HUES48 (cell line): ENCODE results near the gene ANKLE1.
A peak's percentile ranks its signal among the peaks of the same experiment; 100 is the strongest.

Experiments used
- H3K27ac ChIP-seq: one replicate; pipeline ENCODE4 v1.7.0; 2013; ENCODE audit warnings: low read depth, low read length, inconsistent platforms
- H3K27me3 ChIP-seq: 2 replicates; pipeline ENCODE4 v1.6.1; 2013; ENCODE audit warnings: mild to moderate bottlenecking, low read length; ENCODE audit not compliant: control insufficient read depth, insufficient read depth
- H3K36me3 ChIP-seq: 2 replicates; pipeline ENCODE4 v1.6.1; 2013; ENCODE audit warnings: low read length; ENCODE audit not compliant: control insufficient read depth, insufficient read depth
- H3K4me1 ChIP-seq: 2 replicates; pipeline ENCODE4 v1.6.1; 2013; ENCODE audit warnings: mild to moderate bottlenecking, low read length; ENCODE audit not compliant: control insufficient read depth, insufficient read depth
- H3K4me3 ChIP-seq: 2 replicates; pipeline ENCODE4 v1.5.1; 2013; ENCODE audit warnings: mild to moderate bottlenecking, low read depth, low read length
- H3K9ac ChIP-seq: 2 replicates; pipeline ENCODE4 v1.6.1; 2013; ENCODE audit warnings: mild to moderate bottlenecking, low read depth, low read length, moderate library complexity
- H3K9me3 ChIP-seq: 2 replicates; pipeline ENCODE4 v1.6.1; 2013; ENCODE audit warnings: low read length; ENCODE audit not compliant: control insufficient read depth, insufficient read depth

ANKLE1 gene

GRCh38 chr19:17242431-17243208 is 39.1 kb upstream of the ANKLE1 start:
- H3K9ac ChIP-seq, result no peak overlapping the region

GRCh38 chr19:17243211-17243829 is 38.4 kb upstream of the ANKLE1 start:
- H3K9ac ChIP-seq, result no peak overlapping the region; the same call in 1 of the 2 replicates
- H3K4me1 ChIP-seq, result peaks cover 19% of the 10 kb centered on the region
- H3K9me3 ChIP-seq, result no peaks in the 10 kb centered on the region
- peaks cover 9% of the 10 kb centered on the region for H3K36me3 ChIP-seq
- H3K27ac ChIP-seq, result peak overlapping the region; percentile 79
- no peaks in the 10 kb centered on the region for H3K27me3 ChIP-seq
- peak overlapping the region; percentile 93 for H3K4me3 ChIP-seq

More at GRCh38 chr19:17242431-17243208, 39.1 kb upstream of the ANKLE1 start:
- peaks cover 12% of the 10 kb centered on the region for H3K4me1 ChIP-seq
- H3K36me3 ChIP-seq, result peaks cover 16% of the 10 kb centered on the region
- H3K27ac ChIP-seq, result no peak overlapping the region
- H3K4me3 ChIP-seq, result no peak overlapping the region
- no peaks in the 10 kb centered on the region for H3K9me3 ChIP-seq
- H3K27me3 ChIP-seq, result no peaks in the 10 kb centered on the region

GRCh38 chr19:17243830-17244617 is 37.7 kb upstream of the ANKLE1 start:
- Histone ChIP-seq H3K9me3 (no peaks in the 10 kb centered on the region), H3K4me3 (peak overlapping the region; percentile 93), H3K27ac (peak overlapping the region; percentile 79), H3K36me3 (peaks cover 5% of the 10 kb centered on the region), H3K27me3 (no peaks in the 10 kb centered on the region), H3K9ac (peak overlapping the region; percentile 63; the same call in 1 of the 2 replicates), H3K4me1 (peaks cover 26% of the 10 kb centered on the region)

DNA sequence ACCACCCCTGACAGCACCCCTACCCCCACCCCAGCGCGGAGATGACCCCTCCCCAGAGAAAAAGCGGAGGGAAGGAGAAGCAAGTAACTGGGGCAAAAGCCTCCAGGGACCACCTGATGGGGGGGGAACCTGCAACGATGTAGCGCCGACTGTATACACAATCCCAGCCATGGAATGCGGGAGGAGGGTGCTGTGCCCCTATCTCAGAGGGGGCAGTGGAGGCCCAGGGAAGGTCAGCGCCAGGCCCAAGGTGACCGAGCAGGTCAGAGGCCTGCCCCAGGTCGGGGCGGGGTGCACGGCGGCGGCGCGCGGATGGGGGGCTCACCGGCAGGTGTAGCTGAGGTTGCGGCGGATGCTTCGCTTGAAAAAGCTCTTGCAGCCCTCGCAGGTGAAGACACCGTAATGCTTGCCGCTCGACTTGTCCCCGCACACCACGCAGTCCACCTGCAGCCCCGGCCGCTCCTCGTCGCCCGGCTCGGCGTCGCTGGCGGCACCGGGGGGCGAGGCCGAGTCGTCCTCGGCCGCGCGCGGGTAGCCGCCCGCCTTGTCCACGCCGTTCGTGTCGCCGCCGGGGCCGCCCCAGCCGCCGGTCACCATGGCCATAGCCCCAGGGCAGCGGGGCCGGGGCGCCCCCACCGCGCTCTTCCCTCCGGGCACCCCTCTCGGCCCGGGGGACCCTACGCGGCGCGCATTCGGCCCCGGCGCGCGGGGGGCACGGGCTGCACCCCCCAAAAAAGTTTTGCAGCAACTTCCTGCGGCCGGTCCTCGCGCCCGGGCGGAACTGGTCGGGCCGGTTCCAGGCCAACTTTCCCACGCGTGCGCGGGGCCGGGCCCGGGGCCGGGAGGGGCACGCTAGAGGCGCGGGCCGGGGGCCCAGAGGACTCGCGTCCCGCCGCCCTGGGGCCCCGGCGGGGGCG is 36.8 kb upstream of the ANKLE1 start:
- peak overlapping the region; percentile 93 for H3K4me3 ChIP-seq
- H3K36me3 ChIP-seq, result peaks cover 3% of the 10 kb centered on the region
- H3K27me3 ChIP-seq, result no peaks in the 10 kb centered on the region
- H3K4me1 ChIP-seq, result peaks cover 27% of the 10 kb centered on the region
- no peaks in the 10 kb centered on the region for H3K9me3 ChIP-seq
- peak overlapping the region; percentile 79 for H3K27ac ChIP-seq
- peak overlapping the region; percentile 72; the same call in 1 of the 2 replicates for H3K9ac ChIP-seq

DNA sequence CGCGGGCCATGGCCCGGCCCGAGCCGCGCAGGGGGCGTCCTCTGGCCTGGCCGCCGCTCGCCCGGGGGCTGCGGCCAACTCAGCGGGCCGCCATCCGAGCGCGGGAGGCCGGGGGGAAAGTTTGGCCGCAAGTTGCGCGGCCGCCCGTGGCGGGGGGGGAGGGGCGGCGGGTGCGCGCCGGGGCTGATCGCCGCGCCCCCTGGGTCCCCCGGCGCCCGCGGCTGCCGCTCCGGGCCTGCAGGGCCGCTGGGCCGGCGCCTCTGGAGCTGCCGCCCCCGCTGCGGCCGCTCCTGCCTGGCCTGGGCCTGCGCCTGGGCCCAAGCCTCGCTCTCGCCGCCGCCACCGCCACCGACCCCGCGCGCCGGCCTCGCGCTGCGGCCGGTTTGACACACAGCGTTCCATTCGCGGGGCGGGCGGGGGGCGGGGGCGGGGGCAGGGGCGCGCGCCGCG is 36.1 kb upstream of the ANKLE1 start, which contains the start of gene NR2F6:
Gene NR2F6, minus strand, starts transcription at position 385 of the 450 bp plus-strand sequence. CDS start 699 bp downstream, outside the sequence.
- H3K9me3 ChIP-seq, result no peaks in the 10 kb centered on the region
- no peaks in the 10 kb centered on the region for H3K27me3 ChIP-seq
- no peaks in the 10 kb centered on the region; the same call in 1 of the 2 replicates for H3K36me3 ChIP-seq
- peak within 1 kb of the TSS; percentile 75; the same call in 1 of the 2 replicates for H3K9ac ChIP-seq
- peak within 1 kb of the TSS; percentile 93 for H3K4me3 ChIP-seq
- H3K4me1 ChIP-seq, result peaks cover 27% of the 10 kb centered on the region
- H3K27ac ChIP-seq, result peak within 1 kb of the TSS; percentile 96

DNA sequence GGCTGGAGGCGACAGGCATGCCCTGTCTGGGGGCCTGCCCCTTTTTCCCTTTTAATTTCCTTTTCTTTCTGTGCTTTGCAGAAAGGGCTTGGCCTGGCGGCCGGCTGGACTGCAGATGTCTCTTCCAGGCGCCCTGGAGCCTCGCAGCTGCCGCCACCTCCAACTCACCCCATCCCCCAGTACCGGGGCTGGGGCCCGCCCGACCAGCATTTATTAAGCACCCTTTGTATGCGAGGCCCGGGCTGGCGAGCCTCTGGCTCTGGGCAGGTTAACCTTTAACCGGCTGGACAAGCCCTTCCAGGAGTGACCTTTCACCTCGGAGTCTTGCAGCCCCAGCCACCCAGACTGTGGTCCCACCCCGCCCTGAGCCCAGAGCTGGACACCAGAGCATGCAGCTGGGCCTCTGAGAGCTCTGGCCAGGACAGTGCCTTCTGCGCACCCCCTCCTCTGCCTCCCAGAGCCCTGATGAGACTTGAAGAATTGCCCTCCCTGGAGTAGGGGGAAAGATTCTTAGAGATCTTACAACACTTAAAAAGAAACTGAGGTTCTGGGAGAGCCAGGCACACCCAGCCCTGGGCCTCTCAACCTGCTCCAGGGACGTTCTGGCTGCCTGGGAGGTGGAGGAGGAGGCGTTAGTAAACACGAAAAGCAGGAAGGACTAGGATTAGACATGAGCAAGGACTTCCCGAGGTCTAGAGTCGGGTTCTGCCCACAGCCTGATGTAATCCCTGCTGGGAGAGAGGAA is 34.8 kb upstream of the ANKLE1 start:
- Histone ChIP-seq H3K36me3 (0 out of 2 replicates have a peak, but pooled peaks cover 3% of the 10 kb centered on the region), H3K9me3 (no peaks in the 10 kb centered on the region), H3K9ac (0 out of 2 replicates have a peak overlapping the region, but pooled peaks have one; percentile 75), H3K27ac (peak overlapping the region; percentile 96), H3K4me1 (peaks cover 27% of the 10 kb centered on the region), H3K4me3 (peak overlapping the region; percentile 71), H3K27me3 (no peaks in the 10 kb centered on the region)

DNA sequence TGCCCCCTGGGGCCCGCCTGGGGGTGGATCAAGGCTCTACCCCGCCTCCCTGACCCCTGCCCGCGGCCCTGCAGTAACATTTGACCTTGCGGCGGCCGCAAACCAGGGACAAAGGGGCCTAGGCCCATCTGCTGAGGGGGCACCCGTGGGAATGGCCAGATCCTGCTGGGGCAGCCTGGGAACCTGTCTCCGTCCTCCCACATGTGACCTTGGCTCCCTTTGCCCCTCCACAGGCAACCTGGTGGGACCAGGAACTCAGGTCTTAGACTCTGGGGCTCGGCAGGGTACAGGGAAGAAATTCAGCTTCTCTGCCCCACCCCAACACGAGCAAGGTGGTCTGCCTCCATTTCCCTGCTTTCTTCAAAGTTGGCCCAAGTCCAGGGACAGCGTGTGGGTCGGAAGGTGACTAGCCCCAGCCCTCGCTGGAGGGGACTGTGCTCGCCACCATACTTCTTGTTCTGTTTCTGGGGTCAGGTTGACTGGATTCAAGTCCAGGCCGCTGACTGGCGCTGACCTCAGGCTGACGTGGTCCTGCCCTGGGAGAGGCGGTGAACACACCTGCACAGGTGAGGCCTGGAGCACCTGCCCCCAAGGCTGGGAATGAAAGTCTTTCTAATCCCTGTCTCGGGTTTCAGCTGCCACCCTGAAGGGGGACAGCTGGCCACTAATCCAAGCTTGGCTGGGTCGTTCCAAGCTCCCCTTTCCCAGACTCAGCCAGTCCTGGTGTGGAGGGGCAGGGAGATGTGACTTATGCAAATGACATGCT is 33.5 kb upstream of the ANKLE1 start:
- Histone ChIP-seq H3K27ac (peak overlapping the region; percentile 96), H3K36me3 (0 out of 2 replicates have a peak, but pooled peaks cover 3% of the 10 kb centered on the region), H3K9me3 (no peaks in the 10 kb centered on the region), H3K9ac (peak overlapping the region; percentile 33), H3K27me3 (no peaks in the 10 kb centered on the region), H3K4me3 (peak overlapping the region; percentile 42), H3K4me1 (peaks cover 27% of the 10 kb centered on the region)

- no peak overlapping the region for H3K9ac ChIP-seq
- H3K27me3 ChIP-seq, result no peaks in the 10 kb centered on the region
- H3K4me1 ChIP-seq, result peaks cover 27% of the 10 kb centered on the region
- 0 out of 2 replicates have a peak, but pooled peaks cover 3% of the 10 kb centered on the region for H3K36me3 ChIP-seq
- H3K9me3 ChIP-seq, result no peaks in the 10 kb centered on the region
- H3K4me3 ChIP-seq, result no peak overlapping the region
- no peak overlapping the region for H3K27ac ChIP-seq
Measured at GRCh38 chr19:17249887-17250548, 31.7 kb upstream of the ANKLE1 start.

GRCh38 chr19:17254636-17255035 is 27.1 kb upstream of the ANKLE1 start:
- Histone ChIP-seq H3K36me3 (peaks cover 7% of the 10 kb centered on the region; the same call in 1 of the 2 replicates), H3K4me1 (no peaks in the 10 kb centered on the region), H3K9me3 (peaks cover 8% of the 10 kb centered on the region), H3K9ac (no peak overlapping the region), H3K27ac (no peak overlapping the region), H3K4me3 (no peak overlapping the region), H3K27me3 (no peaks in the 10 kb centered on the region)
